Endodermal cell (in vitro differentiated cells): ENCODE data around the gene IVD. TPM values are rescaled to one million over a fixed set of nuclear protein-coding genes. Genes with fewer than 3 reads are reported as not detected.

Experiments used
- DNase-seq: peaks from one replicate; pipeline ENCODE4 v3.0.0-alpha.2; 2017
- H3K27ac ChIP-seq: 2 replicates; pipeline ENCODE4 v1.5.1; 2013; ENCODE audit warnings: mild to moderate bottlenecking, low read depth, low read length, moderate library complexity
- H3K27me3 ChIP-seq: 2 replicates; pipeline ENCODE4 v1.6.1; 2013; ENCODE audit warnings: mild to moderate bottlenecking, low read length, moderate library complexity; ENCODE audit not compliant: insufficient read depth, control insufficient read depth, poor library complexity, severe bottlenecking
- H3K36me3 ChIP-seq: 2 replicates; pipeline ENCODE4 v1.7.0; 2013; ENCODE audit warnings: mild to moderate bottlenecking, low read length, moderate library complexity; ENCODE audit not compliant: control insufficient read depth, insufficient read depth
- H3K4me1 ChIP-seq: one replicate; pipeline ENCODE4 v1.7.0; 2013; ENCODE audit warnings: low read length; ENCODE audit not compliant: control insufficient read depth, insufficient read depth
- H3K4me3 ChIP-seq: 2 replicates; pipeline ENCODE4 v1.5.1; 2013; ENCODE audit warnings: mild to moderate bottlenecking, low read length, moderate library complexity
- H3K9ac ChIP-seq: 2 replicates; pipeline ENCODE4 v1.6.1; 2013; ENCODE audit warnings: mild to moderate bottlenecking, low read length, moderate library complexity; ENCODE audit not compliant: poor library complexity, severe bottlenecking; ENCODE audit errors: extremely low read depth
- H3K9me3 ChIP-seq: 2 replicates; pipeline ENCODE4 v1.6.1; 2013; ENCODE audit warnings: mild to moderate bottlenecking, low read length, moderate library complexity; ENCODE audit not compliant: control insufficient read depth
- H3K27ac Mint-ChIP-seq: 2 replicates; pipeline ENCODE4 v1.8.0; 2020; ENCODE audit warnings: mixed read lengths
- H3K27me3 Mint-ChIP-seq: 2 replicates; pipeline ENCODE4 v1.8.0; 2021; ENCODE audit warnings: mild to moderate bottlenecking, mixed read lengths; ENCODE audit not compliant: insufficient read depth
- H3K36me3 Mint-ChIP-seq: 2 replicates; pipeline ENCODE4 v1.8.0; 2020; ENCODE audit warnings: low read depth, mixed read lengths
- H3K4me1 Mint-ChIP-seq: 2 replicates; pipeline ENCODE4 v1.8.0; 2020; ENCODE audit warnings: mixed read lengths
- H3K4me3 Mint-ChIP-seq: 2 replicates; pipeline ENCODE4 v1.8.0; 2020; ENCODE audit warnings: mild to moderate bottlenecking, moderate library complexity, mixed read lengths
- H3K9me3 Mint-ChIP-seq: 2 replicates; pipeline ENCODE4 v1.8.0; 2020; ENCODE audit warnings: mild to moderate bottlenecking, mixed read lengths
- WGBS, 2 experiments: methylation state at CpG; one replicate each; pipeline versions ENCODE4 v1.1.5 to v1.1.7; 2013; ENCODE audit warnings: missing lambda C conversion rate in 2 of 2, mixed read lengths in 1 of 2; ENCODE audit not compliant: insufficient coverage in 1 of 2, insufficient read length in 1 of 2; 5-methylcytosine and 5-hydroxymethylcytosine counted together
- total RNA-seq, 2 donors: library from RNA; stranded (reverse); fragmentation: NEBNext Ultra II Directional in 1 of 2; extraction: Animal tissue kit (Norgen Biotek cat#: 25700) in 1 of 2; gene quantifications; 2 replicates in 1 of 2; 3 replicates in 1 of 2; pipeline ENCODE4 v1.2.1, GENCODE V29; 2021
- TF ChIP-seq, protein P1 (sequence below): fragments of 200-600 bp; sonication (generic); conservative IDR thresholded peaks from 2 replicates; pipeline ENCODE4 v1.5.0; 2021; ENCODE audit warnings: antibody characterized with exemption, mild to moderate bottlenecking

IVD gene
- total RNA-seq, 2 donors from 2014 or later, result 90.6 to 98.7 TPM

DNA sequence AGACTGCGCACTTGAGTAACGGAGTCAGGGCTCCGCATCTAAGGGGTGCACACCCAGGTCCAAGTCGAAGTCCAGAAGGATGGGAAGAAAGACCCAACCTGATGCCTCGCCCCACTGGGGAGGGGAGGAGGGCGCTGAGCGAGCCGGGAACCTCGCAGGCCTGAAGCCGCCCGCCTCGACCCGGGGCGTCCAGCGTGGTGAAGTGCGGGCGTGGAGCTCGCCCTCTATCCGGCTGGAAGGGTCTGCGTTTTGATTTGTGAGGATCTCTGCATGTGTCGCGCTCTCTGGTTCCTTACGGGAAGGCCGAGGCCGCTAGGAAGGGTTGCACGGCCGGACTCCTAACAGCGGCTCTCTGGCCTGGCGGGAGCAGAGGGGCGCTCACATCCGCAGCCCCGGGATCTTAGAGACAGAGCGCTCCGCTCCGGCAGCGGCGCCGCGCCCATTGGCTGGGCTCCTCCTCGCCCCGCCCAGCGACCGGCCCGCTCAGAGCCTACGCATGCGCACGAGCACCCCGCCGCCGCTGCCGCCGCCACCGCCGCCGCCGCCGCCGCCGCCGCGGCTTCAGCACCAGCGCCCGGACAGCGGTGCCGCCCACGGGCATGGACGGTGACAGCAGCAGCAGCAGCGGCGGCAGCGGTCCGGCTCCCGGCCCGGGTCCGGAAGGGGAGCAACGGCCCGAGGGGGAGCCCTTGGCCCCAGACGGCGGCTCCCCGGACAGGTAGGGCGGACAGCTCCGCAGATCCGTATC is 47.7 kb upstream of the IVD start, which contains the start of gene DISP2:
Gene DISP2 (plus strand): TSS at position 497 of the 748 bp plus-strand sequence. CDS start 103 bp downstream, at position 600.
- no peak within 1 kb of the TSS for H3K27ac ChIP-seq
- H3K27ac Mint-ChIP-seq, result no peak within 1 kb of the TSS
- no peaks in the 10 kb centered on the region for H3K36me3 Mint-ChIP-seq
- H3K4me1 ChIP-seq, result no peaks in the 10 kb centered on the region
- no peaks in the 10 kb centered on the region for H3K36me3 ChIP-seq
- peaks cover 55% of the 10 kb centered on the region for H3K27me3 Mint-ChIP-seq
- 1 to 5% methylated on average over 21 to 82 of the region's 82 CpGs for WGBS, 2 experiments
- H3K9me3 ChIP-seq, result no peaks in the 10 kb centered on the region
- H3K4me1 Mint-ChIP-seq, result peaks cover 14% of the 10 kb centered on the region
- no peaks in the 10 kb centered on the region for H3K9me3 Mint-ChIP-seq
- DNase-seq, result peak; percentile 98
- peak within 1 kb of the TSS; percentile 79 for H3K4me3 ChIP-seq
- peak within 1 kb of the TSS; percentile 61 for H3K4me3 Mint-ChIP-seq
- no peak within 1 kb of the TSS for H3K9ac ChIP-seq
- TF ChIP-seq, protein P1, sequence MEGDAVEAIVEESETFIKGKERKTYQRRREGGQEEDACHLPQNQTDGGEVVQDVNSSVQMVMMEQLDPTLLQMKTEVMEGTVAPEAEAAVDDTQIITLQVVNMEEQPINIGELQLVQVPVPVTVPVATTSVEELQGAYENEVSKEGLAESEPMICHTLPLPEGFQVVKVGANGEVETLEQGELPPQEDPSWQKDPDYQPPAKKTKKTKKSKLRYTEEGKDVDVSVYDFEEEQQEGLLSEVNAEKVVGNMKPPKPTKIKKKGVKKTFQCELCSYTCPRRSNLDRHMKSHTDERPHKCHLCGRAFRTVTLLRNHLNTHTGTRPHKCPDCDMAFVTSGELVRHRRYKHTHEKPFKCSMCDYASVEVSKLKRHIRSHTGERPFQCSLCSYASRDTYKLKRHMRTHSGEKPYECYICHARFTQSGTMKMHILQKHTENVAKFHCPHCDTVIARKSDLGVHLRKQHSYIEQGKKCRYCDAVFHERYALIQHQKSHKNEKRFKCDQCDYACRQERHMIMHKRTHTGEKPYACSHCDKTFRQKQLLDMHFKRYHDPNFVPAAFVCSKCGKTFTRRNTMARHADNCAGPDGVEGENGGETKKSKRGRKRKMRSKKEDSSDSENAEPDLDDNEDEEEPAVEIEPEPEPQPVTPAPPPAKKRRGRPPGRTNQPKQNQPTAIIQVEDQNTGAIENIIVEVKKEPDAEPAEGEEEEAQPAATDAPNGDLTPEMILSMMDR, result peak; percentile 10
- peaks cover 53% of the 10 kb centered on the region for H3K27me3 ChIP-seq

DNA sequence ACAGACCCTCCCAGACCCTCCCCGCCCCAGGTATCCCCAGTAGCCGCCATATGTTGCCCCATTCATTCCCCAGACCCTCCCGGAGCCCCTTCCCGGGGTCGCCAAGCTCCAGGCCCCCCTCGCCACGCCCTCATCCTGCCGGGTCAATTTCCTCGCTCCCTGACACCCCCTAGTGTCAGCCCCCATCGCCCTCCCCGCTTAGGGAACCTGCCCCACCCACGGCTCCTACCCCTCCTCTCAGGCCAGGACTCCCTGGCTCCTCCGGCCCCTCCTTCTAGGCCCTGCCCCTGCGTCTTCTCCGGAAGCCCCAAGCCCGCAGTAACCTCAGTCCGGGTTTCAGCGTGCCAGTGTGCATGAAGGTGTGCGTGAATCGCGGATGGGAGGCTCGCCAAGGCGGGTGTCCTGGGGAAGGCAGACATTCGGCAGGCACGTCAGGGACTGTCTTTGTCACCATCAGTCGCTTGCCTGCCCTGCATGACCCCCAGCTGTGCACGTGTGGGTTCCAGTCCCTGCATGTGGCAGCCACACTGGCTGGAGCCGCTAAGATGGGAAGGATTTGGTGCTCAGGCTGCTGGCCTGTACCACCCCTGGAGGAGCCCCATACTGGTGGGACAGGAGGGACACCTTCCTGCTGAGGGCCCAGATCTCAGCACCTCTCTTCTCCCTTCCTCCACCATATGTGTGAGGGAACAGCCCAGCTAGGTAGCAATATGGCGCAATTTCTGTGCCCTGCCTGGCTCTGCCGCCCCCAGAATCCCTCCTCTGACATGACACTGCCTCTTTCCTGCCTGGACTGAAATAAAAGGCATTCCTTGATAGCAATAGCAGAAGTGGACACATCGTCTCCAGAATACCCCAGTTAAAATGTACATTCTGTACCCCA is 46.9 kb upstream of the IVD start:
- TF ChIP-seq, protein P1, result peak; percentile 1
- no peak overlapping the region for H3K9ac ChIP-seq
- H3K27me3 Mint-ChIP-seq, result peaks cover 56% of the 10 kb centered on the region
- H3K4me3 Mint-ChIP-seq, result peak overlapping the region; percentile 61
- no peak overlapping the region for H3K27ac Mint-ChIP-seq
- H3K4me3 ChIP-seq, result peak overlapping the region; percentile 73
- no peaks in the 10 kb centered on the region for H3K36me3 ChIP-seq
- peaks cover 53% of the 10 kb centered on the region for H3K27me3 ChIP-seq
- no peaks in the 10 kb centered on the region for H3K36me3 Mint-ChIP-seq
- no peak for DNase-seq
- H3K4me1 ChIP-seq, result no peaks in the 10 kb centered on the region
- H3K4me1 Mint-ChIP-seq, result peaks cover 11% of the 10 kb centered on the region
- H3K9me3 Mint-ChIP-seq, result no peaks in the 10 kb centered on the region
- no peaks in the 10 kb centered on the region for H3K9me3 ChIP-seq
- H3K27ac ChIP-seq, result no peak overlapping the region
- 14 to 22% methylated on average over 16 to 31 of the region's 31 CpGs for WGBS, 2 experiments

DNA sequence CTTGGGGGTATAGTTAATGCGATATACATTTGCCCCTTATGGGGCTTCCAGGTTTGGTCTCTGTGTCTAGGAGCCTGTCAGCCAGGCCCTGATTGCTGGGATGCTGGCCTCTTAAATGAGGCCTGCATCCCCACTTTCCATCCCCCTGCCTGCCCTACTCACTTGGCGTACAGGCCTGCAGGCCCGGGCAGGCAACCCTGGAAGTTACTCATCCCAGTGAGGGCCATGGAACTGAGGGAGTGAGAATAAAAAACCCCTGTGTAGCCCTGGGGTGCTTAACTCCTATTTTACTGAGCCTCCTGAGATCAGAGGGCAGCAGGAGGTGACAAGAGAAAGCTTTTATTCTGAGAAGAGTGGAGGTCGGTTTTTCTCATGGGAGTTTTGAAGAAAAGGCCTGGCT is 45.6 kb upstream of the IVD start:
- H3K9me3 ChIP-seq, result no peaks in the 10 kb centered on the region
- Mint-ChIP-seq H3K4me1 (no peaks in the 10 kb centered on the region), H3K27me3 (peaks cover 54% of the 10 kb centered on the region), H3K9me3 (no peaks in the 10 kb centered on the region), H3K4me3 (no peak overlapping the region), H3K36me3 (no peaks in the 10 kb centered on the region), H3K27ac (no peak overlapping the region)
- TF ChIP-seq, protein P1, result no peak
- WGBS, 2 experiments, result 60 to 88% methylated on average over 1 to 4 of the region's 4 CpGs
- no peak overlapping the region for H3K27ac ChIP-seq
- peaks cover 53% of the 10 kb centered on the region for H3K27me3 ChIP-seq
- H3K36me3 ChIP-seq, result no peaks in the 10 kb centered on the region
- H3K4me3 ChIP-seq, result no peak overlapping the region
- DNase-seq, result no peak
- H3K9ac ChIP-seq, result no peak overlapping the region
- no peaks in the 10 kb centered on the region for H3K4me1 ChIP-seq
